Peyer's patch (tissue), 4 donors: Measurements from ENCODE around the gene CPED1.

Experiments
- CTCF ChIP-seq, 6 experiments: fragments of 450-650 bp in 4 of 6; fragments of 200-600 bp in 2 of 6; sonication (generic) in 1 of 6; IDR thresholded peaks; one replicate each; pipeline ENCODE4 v1.5.1; 2017 to 2019; ENCODE audit warnings: antibody characterized with exemption in 6 of 6, mild to moderate bottlenecking in 3 of 6, moderate library complexity in 1 of 6
- POLR2A ChIP-seq, 2 donors: fragments of 450-650 bp; IDR thresholded peaks; one replicate each; pipeline ENCODE4 v1.5.1; 2017; ENCODE audit warnings: antibody characterized with exemption in 2 of 2, mild to moderate bottlenecking in 2 of 2, moderate library complexity in 2 of 2

- no peak for TF ChIP-seq CTCF (IDR thresholded peaks at IDR 0.05)
- no peak for TF ChIP-seq POLR2A (IDR thresholded peaks at IDR 0.05)
Observed at GRCh38 chr7:121211253-121211652, 222.7 kb downstream of the CPED1 start.
